Measurements from ENCODE around the gene IFIT2.
"Not testable (repeated sequence)": the region's sequence is repeated elsewhere in the genome, so short reads cannot be mapped to it uniquely, and the experiment has no call there.

Gene IFIT2

DNA sequence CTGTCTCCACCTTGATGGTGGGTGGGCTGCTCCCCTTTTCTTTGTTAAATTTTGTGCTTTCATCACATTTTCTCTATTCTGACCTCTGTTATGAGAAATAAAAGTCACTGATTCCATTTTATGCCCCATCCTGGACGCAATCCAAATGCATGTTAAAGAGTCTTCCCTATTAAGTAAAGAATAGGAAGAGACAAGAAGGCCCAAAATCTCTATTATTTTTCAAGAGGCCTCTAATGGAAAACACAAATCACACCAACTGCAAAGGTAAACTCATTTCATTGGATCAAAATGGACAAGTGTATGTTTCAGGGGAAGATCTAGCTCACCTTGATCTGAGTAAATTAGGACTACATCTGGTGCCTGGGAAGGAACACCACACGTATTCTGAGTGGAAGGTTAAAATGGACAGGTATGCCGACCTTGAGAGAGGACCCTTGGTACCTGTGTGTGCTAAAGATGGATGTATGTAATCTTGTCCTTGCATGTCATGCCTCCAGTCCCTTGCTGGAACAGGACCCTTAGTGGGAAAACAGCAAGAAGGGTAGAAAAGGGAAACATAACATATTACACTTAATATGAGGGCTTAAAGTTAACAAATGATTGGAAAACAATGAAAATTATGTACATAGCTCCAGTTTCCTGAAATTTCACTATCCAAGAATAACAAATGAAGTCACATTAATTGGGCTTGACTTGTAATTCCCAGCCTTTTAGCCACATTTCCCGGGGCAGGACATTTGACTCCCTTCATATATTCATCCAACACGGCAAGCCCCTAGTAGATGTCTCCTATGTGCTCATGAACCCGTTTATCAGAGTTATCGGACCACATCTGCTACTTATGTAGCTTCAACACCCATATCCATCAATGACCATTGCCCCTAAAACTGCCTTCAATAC is 7.6 kb downstream of the IFIT2 start:
- DNase-seq (ENCODE audit: insufficient read length): no peak
- no peak for TF ChIP-seq TAF1 (IDR thresholded peaks at IDR 0.05; ENCODE audit: borderline replicate concordance, low read depth, low read length)
- no peak for TF ChIP-seq POLR2A (IDR thresholded peaks at IDR 0.05; ENCODE audit: low read depth, low read length)
- TF ChIP-seq POLR2AphosphoS5 (IDR thresholded peaks at IDR 0.05; ENCODE audit: low read depth, low read length): no peak
- FAIRE-seq: no peak

DNA sequence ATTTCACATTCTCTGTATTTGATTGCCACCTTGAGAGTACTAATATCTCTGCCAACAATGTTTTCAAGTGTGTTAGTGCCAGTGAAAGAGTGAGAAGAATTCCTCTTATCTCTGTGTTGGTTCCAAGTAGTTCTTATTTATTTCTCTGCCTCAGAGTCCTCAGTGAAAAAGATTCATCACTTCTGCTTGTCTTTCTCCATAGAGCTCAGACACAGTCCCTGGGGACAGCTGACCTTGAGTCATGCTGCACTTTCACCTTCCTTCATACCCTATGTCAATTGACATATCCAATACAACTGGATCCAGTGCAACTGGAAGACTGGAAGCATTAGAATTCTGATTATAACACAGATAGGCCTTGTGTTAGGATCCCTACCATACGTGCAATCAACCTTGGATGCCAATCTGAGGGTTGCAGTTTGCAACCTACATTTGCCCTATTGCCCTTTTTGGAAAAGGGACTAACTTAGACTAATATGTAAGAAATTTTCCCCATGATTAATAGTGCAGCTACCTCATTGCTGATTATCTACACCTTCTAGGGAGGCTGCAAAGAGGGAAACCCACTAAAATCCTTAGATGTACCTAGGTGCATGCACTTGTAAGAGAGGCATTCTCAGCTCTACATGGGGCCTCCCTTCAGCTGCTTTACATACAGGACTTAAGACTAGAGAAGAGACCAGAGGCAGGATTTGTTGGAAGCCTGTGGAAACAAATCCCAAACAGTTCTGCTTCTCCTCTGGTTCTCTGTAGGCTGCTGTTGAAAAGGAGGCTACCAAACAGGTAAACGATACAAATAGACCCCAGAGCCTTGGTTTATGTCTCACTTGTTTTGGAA is 8.4 kb downstream of the IFIT2 start:
- no peak for DNase-seq (ENCODE audit: insufficient read length)
- TF ChIP-seq TAF1 (IDR thresholded peaks at IDR 0.05; ENCODE audit: borderline replicate concordance, low read depth, low read length) (no peak), POLR2A (IDR thresholded peaks at IDR 0.05; ENCODE audit: low read depth, low read length) (no peak), POLR2AphosphoS5 (IDR thresholded peaks at IDR 0.05; ENCODE audit: low read depth, low read length) (no peak)
- no peak for FAIRE-seq

DNA sequence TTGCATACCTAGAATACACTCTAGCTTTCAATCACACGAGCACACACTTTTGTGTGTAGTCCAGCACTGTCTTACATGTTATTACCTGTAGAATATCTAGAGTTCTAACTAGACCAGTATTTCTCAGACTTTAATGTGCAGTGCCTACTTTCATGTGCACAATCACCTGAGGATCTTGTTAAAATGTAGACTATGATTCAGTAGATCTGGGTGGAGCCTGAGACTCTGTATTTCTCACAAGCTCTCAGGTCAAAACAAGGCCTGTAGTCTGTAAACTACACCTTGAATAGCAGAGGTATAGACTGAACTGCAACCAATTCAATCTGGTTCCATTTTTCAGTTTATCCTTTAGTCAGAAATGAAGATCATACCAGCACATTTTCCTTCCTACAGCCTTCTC is 11.1 kb downstream of the IFIT2 start:
- DNase-seq (ENCODE audit: insufficient read length) (no peak), FAIRE-seq (no peak)
- TF ChIP-seq POLR2A (IDR thresholded peaks at IDR 0.05; ENCODE audit: low read depth, low read length) (no peak), TAF1 (IDR thresholded peaks at IDR 0.05; ENCODE audit: borderline replicate concordance, low read depth, low read length) (no peak), POLR2AphosphoS5 (IDR thresholded peaks at IDR 0.05; ENCODE audit: low read depth, low read length) (no peak)

- FAIRE-seq (no peak), DNase-seq (ENCODE audit: insufficient read length) (no peak)
- TF ChIP-seq TAF1 (IDR thresholded peaks at IDR 0.05; ENCODE audit: borderline replicate concordance, low read depth, low read length) (no peak), POLR2AphosphoS5 (IDR thresholded peaks at IDR 0.05; ENCODE audit: low read depth, low read length) (no peak), POLR2A (IDR thresholded peaks at IDR 0.05; ENCODE audit: low read depth, low read length) (no peak)
Measured at GRCh38 chr10:89314676-89315075, 12.8 kb downstream of the IFIT2 start.

- DNase-seq (ENCODE audit: insufficient read length); FAIRE-seq: not testable (repeated sequence)
Measured at GRCh38 chr10:89318047-89318446, 16.2 kb downstream of the IFIT2 start.

- FAIRE-seq; DNase-seq (ENCODE audit: insufficient read length): not testable (repeated sequence)
Measured at GRCh38 chr10:89325081-89325480, 23.2 kb downstream of the IFIT2 start.

GRCh38 chr10:89325856-89326255 is 24.0 kb downstream of the IFIT2 start:
- DNase-seq (ENCODE audit: insufficient read length); FAIRE-seq: not testable (repeated sequence)

DNA sequence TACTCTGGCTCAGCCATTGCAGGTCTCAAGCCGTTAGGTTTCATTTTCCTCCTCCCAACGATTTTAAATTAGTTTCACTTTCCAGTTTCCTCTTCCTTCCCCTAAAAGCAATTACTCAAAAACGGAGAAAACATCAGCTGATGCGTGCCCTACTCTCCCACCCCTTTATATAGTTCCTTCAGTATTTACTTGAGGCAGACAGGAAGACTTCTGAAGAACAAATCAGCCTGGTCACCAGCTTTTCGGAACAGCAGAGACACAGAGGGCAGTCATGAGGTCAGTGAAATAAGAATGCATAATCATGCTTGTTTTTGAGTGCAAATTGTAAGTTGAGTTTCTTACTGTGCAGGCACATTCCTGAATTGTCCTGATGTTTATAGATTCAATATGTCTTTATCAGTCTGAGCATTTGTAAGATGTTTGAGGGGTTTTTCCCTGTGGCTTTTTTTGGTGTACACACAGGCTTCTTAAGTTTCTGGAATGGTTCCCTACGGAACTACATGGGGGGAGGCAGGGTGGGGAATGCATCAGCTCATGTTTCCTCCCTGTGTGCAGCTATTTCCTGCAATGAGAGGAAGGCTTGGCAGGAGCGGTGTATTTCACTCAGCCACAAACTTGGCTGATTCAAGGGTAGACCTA is 26.1 kb downstream of the IFIT2 start, which contains the start of gene IFIT3:
Gene IFIT3 (plus strand): TSS at position 195 of the 639 bp plus-strand sequence. CDS start 77 bp downstream, at position 272.
- FAIRE-seq: peak; percentile 74
- TF ChIP-seq POLR2A (IDR thresholded peaks at IDR 0.05; ENCODE audit: low read depth, low read length): peak; percentile 51
- TF ChIP-seq TAF1 (IDR thresholded peaks at IDR 0.05; ENCODE audit: borderline replicate concordance, low read depth, low read length): no peak
- no peak for TF ChIP-seq POLR2AphosphoS5 (IDR thresholded peaks at IDR 0.05; ENCODE audit: low read depth, low read length)
- DNase-seq (ENCODE audit: insufficient read length): no peak

GRCh38 chr10:89329151-89329550 is 27.3 kb downstream of the IFIT2 start:
- FAIRE-seq (no peak), DNase-seq (ENCODE audit: insufficient read length) (no peak)
- TF ChIP-seq TAF1 (IDR thresholded peaks at IDR 0.05; ENCODE audit: borderline replicate concordance, low read depth, low read length): no peak
- no peak for TF ChIP-seq POLR2A (IDR thresholded peaks at IDR 0.05; ENCODE audit: low read depth, low read length)
- TF ChIP-seq POLR2AphosphoS5 (IDR thresholded peaks at IDR 0.05; ENCODE audit: low read depth, low read length): no peak

DNA sequence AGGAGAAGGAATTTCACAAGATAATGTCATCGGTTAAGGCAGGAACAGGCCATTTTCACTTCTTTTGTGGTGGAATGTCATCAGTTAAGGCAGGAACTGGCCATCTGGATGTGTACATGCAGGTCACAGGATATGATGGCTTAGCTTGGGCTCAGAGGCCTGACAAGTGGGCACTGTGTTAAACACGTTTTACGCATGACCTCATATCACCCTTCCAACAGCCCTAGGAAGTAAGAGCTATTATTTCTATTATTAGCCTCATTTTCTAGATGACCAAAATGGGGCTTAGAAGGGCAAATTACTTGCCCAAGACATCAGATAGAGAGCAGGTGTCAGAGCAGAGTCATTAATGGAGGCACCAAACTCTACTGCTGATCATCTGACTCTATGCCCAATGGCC is 28.2 kb downstream of the IFIT2 start:
- not testable (repeated sequence) for FAIRE-seq; DNase-seq (ENCODE audit: insufficient read length)

GRCh38 chr10:89330537-89331212 is 28.8 kb downstream of the IFIT2 start:
- FAIRE-seq (no peak), DNase-seq (ENCODE audit: insufficient read length) (no peak)
- no peak for TF ChIP-seq TAF1 (IDR thresholded peaks at IDR 0.05; ENCODE audit: borderline replicate concordance, low read depth, low read length)
- TF ChIP-seq POLR2AphosphoS5 (IDR thresholded peaks at IDR 0.05; ENCODE audit: low read depth, low read length): no peak
- no peak for TF ChIP-seq POLR2A (IDR thresholded peaks at IDR 0.05; ENCODE audit: low read depth, low read length)

GRCh38 chr10:89331487-89332122 is 29.8 kb downstream of the IFIT2 start:
- not testable (repeated sequence) for FAIRE-seq

More at GRCh38 chr10:89331487-89332122, 29.8 kb downstream of the IFIT2 start:
- not testable (repeated sequence) for DNase-seq (ENCODE audit: insufficient read length)
